Measurements from ENCODE around the gene CREBBP. TPM values are rescaled to one million over a fixed set of nuclear protein-coding genes. Genes with fewer than 3 reads are reported as not detected.

Gene CREBBP
- total and polyA plus RNA-seq, 2 experiments from 2014 or later: 36.9 to 54.8 TPM

GRCh38 chr16:3832668-3833067, 47.8 kb downstream of the CREBBP start:
- peaks cover 30% of the 10 kb centered on the region; the same call in 2 of the 3 replicates for H3K36me3 Mint-ChIP-seq (ENCODE audit: low read depth)
- Histone ChIP-seq H3K36me3 (ENCODE audit: insufficient read depth) (peaks cover 3% of the 10 kb centered on the region; the same call in 1 of the 2 replicates), H3K27me3 (ENCODE audit: insufficient read depth) (no peaks in the 10 kb centered on the region), H4K20me1 (replicated peaks; ENCODE audit: insufficient read depth) (peaks cover 62% of the 10 kb centered on the region), H3K4me2 (no peak overlapping the region), H3F3A (replicated peaks; ENCODE audit: low read depth) (no peaks in the 10 kb centered on the region), H3K79me2 (replicated peaks; ENCODE audit: insufficient read depth) (peaks cover 100% of the 10 kb centered on the region), H3K9me2 (ENCODE audit: insufficient read depth) (no peaks in the 10 kb centered on the region), H3K4me1 (ENCODE audit: insufficient read depth) (peaks cover 10% of the 10 kb centered on the region; the same call in 1 of the 2 replicates), H3K4me3 (no peak overlapping the region), H3K27ac (ENCODE audit: low read depth) (no peak overlapping the region), H2AFZ (no peak overlapping the region)
- DNase-seq (ENCODE audit: low spot score) (no peak), ATAC-seq (no peak)
- peaks cover 20% of the 10 kb centered on the region for H3K4me1 Mint-ChIP-seq
- H3K27ac Mint-ChIP-seq: no peak overlapping the region
- TF ChIP-seq CREB1 (CRISPR knock-in tag; IDR thresholded peaks at IDR 0.05; ENCODE audit: low read depth) (no peak), CTCF (conservative IDR thresholded peaks at IDR 0.05; ENCODE audit: low read depth in 2 of 2) (no peak), EZH2phosphoT487 (IDR thresholded peaks at IDR 0.05; ENCODE audit: unreplicated experiment) (no peak), EZH2 (IDR thresholded peaks at IDR 0.05; ENCODE audit: low read depth, unreplicated experiment) (no peak), REST (IDR thresholded peaks at IDR 0.05; ENCODE audit: unreplicated experiment) (no peak), STAT1 (IDR thresholded peaks at IDR 0.05; ENCODE audit: unreplicated experiment) (no peak), ZNF331 (CRISPR knock-in tag; IDR thresholded peaks at IDR 0.05; ENCODE audit: low read depth) (no peak), ZNF114 (CRISPR knock-in tag; IDR thresholded peaks at IDR 0.05) (no peak), ZNF462 (CRISPR knock-in tag; IDR thresholded peaks at IDR 0.05) (no peak), NANOG (IDR thresholded peaks at IDR 0.05; ENCODE audit: borderline replicate concordance) (no peak), POLR2AphosphoS5 (IDR thresholded peaks at IDR 0.05; ENCODE audit: low read depth) (no peak)
- TF ChIP-seq, protein P1, sequence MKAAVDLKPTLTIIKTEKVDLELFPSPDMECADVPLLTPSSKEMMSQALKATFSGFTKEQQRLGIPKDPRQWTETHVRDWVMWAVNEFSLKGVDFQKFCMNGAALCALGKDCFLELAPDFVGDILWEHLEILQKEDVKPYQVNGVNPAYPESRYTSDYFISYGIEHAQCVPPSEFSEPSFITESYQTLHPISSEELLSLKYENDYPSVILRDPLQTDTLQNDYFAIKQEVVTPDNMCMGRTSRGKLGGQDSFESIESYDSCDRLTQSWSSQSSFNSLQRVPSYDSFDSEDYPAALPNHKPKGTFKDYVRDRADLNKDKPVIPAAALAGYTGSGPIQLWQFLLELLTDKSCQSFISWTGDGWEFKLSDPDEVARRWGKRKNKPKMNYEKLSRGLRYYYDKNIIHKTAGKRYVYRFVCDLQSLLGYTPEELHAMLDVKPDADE (IDR thresholded peaks at IDR 0.05): no peak
- H3K9me3 Mint-ChIP-seq: peaks cover 11% of the 10 kb centered on the region; the same call in 2 of the 3 replicates
- no peak overlapping the region for H3K4me3 Mint-ChIP-seq
- peaks cover 11% of the 10 kb centered on the region for H3K27me3 Mint-ChIP-seq (ENCODE audit: insufficient read depth, low read depth, poor library complexity)
